Retinal pigment epithelial cell (primary cell): ENCODE data around the gene PEAR1.

Experiments used
- DNase-seq: peaks from one replicate; pipeline ENCODE4 v3.0.0-alpha.2; 2010; ENCODE audit warnings: low read depth
- H3K4me3 ChIP-seq: 2 replicates; pipeline ENCODE4 v1.5.1; 2011; ENCODE audit warnings: mild to moderate bottlenecking, low read length, control low read depth, moderate library complexity
- CTCF ChIP-seq: conservative IDR thresholded peaks from 2 replicates; pipeline ENCODE4 v1.5.1; 2011; ENCODE audit warnings: low read depth, low read length, control low read depth, inconsistent platforms

The PEAR1 gene

GRCh38 chr1:156865258-156865657, 28.3 kb upstream of the PEAR1 start:
- no peak overlapping the region for H3K4me3 ChIP-seq

GRCh38 chr1:156865865-156866248, 27.7 kb upstream of the PEAR1 start:
- no peak for TF ChIP-seq CTCF
- no peak for DNase-seq
- H3K4me3 ChIP-seq: no peak overlapping the region

More at GRCh38 chr1:156865258-156865657, 28.3 kb upstream of the PEAR1 start:
- no peak for DNase-seq
- no peak for TF ChIP-seq CTCF

GRCh38 chr1:156866249-156866909, 27.1 kb upstream of the PEAR1 start:
- no peak overlapping the region for H3K4me3 ChIP-seq
- DNase-seq: no peak
- TF ChIP-seq CTCF: no peak

- TF ChIP-seq CTCF: no peak
- no peak for DNase-seq
- no peak overlapping the region for H3K4me3 ChIP-seq
These were observed 25.2 kb upstream of the PEAR1 start for GRCh38 chr1:156868341-156868740.

GRCh38 chr1:156869455-156869854, 24.1 kb upstream of the PEAR1 start:
- no peak for TF ChIP-seq CTCF
- no peak overlapping the region for H3K4me3 ChIP-seq
- DNase-seq: no peak

- no peak for DNase-seq
- no peak overlapping the region for H3K4me3 ChIP-seq
- no peak for TF ChIP-seq CTCF
These were observed 19.9 kb upstream of the PEAR1 start for GRCh38 chr1:156873659-156874058.

- no peak overlapping the region for H3K4me3 ChIP-seq
- no peak for DNase-seq
- TF ChIP-seq CTCF: no peak
These were observed 19.4 kb upstream of the PEAR1 start for GRCh38 chr1:156874142-156874541.
